ENCODE measurements around the gene ZNF765. TPM values are rescaled to one million over a fixed set of nuclear protein-coding genes. Genes with fewer than 3 reads are reported as not detected.
A peak's percentile ranks its signal among the peaks of the same experiment; 100 is the strongest.
"Not testable (repeated sequence)": the region's sequence is repeated elsewhere in the genome, so short reads cannot be mapped to it uniquely, and the experiment has no call there.

The ZNF765 gene
- total RNA-seq, result 10 to 100 TPM in 1 of 4 donors, 1 to 10 TPM in 3; 6.0 to 19.7 (median 7.7) TPM

DNA sequence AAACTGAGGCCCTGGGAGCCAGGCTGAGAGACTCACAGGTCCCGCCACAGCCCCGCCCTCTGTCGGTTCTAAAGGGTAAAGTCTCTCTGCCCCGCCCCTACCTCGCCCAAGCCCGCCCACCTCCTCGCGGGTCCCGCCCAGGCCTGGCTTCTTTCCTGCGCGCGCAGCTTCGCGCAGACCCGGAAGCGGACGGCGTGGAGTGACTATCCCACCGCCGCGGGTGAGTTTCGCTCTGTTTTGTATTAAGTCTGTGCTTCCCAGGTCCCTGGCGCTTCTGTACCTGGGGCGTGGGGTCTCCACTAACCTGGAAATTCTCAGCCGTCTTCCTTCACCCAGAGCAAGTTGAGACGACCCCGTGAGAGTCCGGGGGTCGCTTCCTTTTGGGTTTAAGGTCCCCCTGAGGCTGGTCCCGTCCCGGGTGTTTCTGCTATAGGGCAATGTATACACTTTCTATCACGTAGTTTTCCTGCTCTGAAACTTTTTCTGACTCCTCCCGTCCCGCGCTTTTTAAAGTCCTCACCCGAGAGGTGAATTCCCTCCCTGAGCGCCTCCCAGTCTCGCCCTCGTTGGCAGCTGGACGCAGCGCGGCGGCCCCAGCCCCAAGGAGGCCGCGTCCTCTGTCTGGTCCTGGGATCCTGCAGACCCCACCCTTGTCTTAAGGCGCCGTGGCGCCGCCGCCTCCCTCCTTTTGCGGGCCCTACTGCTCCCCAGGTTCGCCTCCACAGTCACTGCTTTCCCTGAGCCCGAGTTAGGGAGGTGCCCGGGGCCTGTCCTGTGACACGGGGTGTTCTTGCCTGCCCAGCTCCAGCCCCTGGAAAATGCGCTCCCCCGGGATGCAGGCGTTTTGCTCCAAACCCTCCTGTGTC, at the start of gene ZNF765:
TSS of gene ZNF765 (plus strand) at position 176 of the 866 bp plus-strand sequence. CDS start 2,867 bp downstream, outside the sequence.
- peak; percentile 97 to 98 for DNase-seq (ENCODE audit: low spot score in 2 of 2)
- Histone ChIP-seq H3K4me3 (peak within 1 kb of the TSS; percentile 86), H3K9me3 (no peaks in the 10 kb centered on the region), H3K27me3 (no peaks in the 10 kb centered on the region), H3K4me1 (peaks cover 29% of the 10 kb centered on the region), H3K36me3 (peaks cover 17% of the 10 kb centered on the region), H3K27ac (peak within 1 kb of the TSS; percentile 88)
- WGBS, result under 1% methylated on average over 37 of the region's 58 CpGs
- peak in 1 of 2 donors; percentile 58 for TF ChIP-seq POLR2A (IDR thresholded peaks at IDR 0.05)
- no peak for TF ChIP-seq EP300 (IDR thresholded peaks at IDR 0.05)
- TF ChIP-seq, protein P1, sequence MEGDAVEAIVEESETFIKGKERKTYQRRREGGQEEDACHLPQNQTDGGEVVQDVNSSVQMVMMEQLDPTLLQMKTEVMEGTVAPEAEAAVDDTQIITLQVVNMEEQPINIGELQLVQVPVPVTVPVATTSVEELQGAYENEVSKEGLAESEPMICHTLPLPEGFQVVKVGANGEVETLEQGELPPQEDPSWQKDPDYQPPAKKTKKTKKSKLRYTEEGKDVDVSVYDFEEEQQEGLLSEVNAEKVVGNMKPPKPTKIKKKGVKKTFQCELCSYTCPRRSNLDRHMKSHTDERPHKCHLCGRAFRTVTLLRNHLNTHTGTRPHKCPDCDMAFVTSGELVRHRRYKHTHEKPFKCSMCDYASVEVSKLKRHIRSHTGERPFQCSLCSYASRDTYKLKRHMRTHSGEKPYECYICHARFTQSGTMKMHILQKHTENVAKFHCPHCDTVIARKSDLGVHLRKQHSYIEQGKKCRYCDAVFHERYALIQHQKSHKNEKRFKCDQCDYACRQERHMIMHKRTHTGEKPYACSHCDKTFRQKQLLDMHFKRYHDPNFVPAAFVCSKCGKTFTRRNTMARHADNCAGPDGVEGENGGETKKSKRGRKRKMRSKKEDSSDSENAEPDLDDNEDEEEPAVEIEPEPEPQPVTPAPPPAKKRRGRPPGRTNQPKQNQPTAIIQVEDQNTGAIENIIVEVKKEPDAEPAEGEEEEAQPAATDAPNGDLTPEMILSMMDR (IDR thresholded peaks at IDR 0.05), result peak; percentile 22 to 62
- TF ChIP-seq POLR2AphosphoS5 (IDR thresholded peaks at IDR 0.05), result peak in 1 of 3 donors; percentile 54

DNA sequence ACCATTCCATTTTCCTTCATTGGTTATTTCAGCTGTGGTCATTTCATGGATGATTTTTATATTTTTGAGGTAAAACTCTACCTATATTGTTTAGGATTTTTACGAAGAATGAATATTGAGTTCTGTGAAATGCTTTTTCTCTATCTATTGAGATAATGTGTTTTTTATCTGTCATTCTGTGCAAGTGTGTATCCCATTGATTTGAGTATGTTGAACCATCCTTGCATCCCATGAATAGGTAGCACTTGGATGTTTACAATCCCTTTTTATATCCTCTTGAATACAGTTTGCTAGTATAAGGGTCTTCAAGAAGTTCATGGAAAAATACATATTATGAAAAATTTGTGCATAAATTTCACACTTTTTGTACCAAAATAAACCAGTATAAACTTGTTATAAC, 39.2 kb upstream of the ZNF765 start:
- peaks cover 62% of the 10 kb centered on the region for H3K9me3 ChIP-seq
- TF ChIP-seq POLR2A (IDR thresholded peaks at IDR 0.05) (no peak), EP300 (IDR thresholded peaks at IDR 0.05) (no peak)
- TF ChIP-seq, protein P1 (IDR thresholded peaks at IDR 0.05), result no peak

DNA sequence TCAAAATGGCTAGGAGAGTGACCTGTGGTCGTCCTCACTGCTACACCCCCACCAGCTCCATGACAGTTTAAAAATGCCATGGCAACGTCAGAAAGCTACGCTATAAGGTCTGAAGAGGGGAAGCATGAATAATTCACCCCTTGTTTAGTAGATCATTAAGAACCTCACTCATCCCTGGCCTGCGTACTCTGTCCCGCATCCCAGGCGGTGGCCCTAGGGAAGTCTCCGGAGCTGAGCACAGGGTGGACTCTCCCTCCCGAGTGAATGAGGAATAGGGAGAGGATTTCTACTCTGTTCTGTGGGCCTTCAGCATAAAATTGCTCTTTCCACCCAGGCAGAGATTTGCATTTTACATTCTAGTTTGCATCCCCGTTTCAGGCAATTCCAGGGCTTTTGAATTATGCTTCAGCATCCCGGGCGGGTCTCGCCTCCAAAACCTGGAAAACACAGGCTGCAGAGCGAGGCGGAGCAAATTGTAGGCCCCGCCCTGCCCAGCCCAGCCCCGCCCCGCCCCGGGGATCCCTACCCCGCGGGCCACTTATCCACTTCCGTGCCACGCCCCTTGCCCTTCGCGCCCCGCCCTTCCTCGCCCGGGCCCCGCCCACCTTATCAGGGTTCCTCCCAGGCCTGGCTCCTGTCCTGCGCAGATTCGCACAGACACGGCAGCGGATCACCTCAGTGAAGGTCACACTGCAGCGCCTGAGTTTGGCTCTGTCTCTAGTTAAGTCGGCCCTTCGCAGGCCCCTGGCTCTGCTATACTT, 36.9 kb upstream of the ZNF765 start:
- Histone ChIP-seq H3K27ac (no peak overlapping the region), H3K27me3 (no peaks in the 10 kb centered on the region), H3K4me3 (no peak overlapping the region), H3K36me3 (no peaks in the 10 kb centered on the region), H3K9me3 (peaks cover 41% of the 10 kb centered on the region), H3K4me1 (no peaks in the 10 kb centered on the region)
- DNase-seq (ENCODE audit: low spot score in 2 of 2), result no peak
- TF ChIP-seq, protein P1 (IDR thresholded peaks at IDR 0.05), result no peak
- no peak for TF ChIP-seq POLR2AphosphoS5 (IDR thresholded peaks at IDR 0.05)
- no peak for TF ChIP-seq EP300 (IDR thresholded peaks at IDR 0.05)
- no peak for TF ChIP-seq POLR2A (IDR thresholded peaks at IDR 0.05)
- 70% methylated on average over 34 of the region's 35 CpGs for whole genome bisulfite sequencing

More for the DNA sequence above, 39.2 kb upstream of the ZNF765 start:
- 97% methylated on average over 1 of the region's 1 CpG for WGBS
- Histone ChIP-seq H3K4me1 (no peaks in the 10 kb centered on the region), H3K27me3 (no peaks in the 10 kb centered on the region), H3K36me3 (peaks cover 19% of the 10 kb centered on the region), H3K27ac (no peak overlapping the region), H3K4me3 (no peak overlapping the region)
- DNase-seq (ENCODE audit: low spot score in 2 of 2), result no peak

DNA sequence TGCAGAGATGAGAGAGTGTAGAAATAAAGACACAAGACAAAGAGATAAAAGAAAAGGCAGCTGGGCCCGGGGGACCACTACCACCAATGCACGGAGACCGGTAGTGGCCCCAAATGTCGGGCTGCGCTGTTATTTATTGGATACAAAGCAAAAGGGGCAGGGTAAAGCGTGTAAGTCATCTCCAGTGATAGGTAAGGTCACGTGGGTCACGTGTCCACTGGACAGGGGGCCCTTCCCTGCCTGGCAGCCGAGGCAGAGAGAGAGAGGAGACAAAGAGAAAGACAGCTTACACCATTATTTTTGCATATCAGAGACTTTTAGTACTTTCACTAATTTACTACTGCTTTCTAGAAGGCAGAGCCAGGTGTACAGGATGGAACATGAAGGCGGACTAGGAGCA, 34.9 kb upstream of the ZNF765 start:
- H3K4me1 ChIP-seq; DNase-seq (ENCODE audit: low spot score in 2 of 2); H3K4me3 ChIP-seq; H3K36me3 ChIP-seq; H3K27me3 ChIP-seq; H3K27ac ChIP-seq: not testable (repeated sequence)
- H3K9me3 ChIP-seq, result peaks cover 21% of the 10 kb centered on the region
- 90% methylated on average over 10 of the region's 10 CpGs for WGBS

DNA sequence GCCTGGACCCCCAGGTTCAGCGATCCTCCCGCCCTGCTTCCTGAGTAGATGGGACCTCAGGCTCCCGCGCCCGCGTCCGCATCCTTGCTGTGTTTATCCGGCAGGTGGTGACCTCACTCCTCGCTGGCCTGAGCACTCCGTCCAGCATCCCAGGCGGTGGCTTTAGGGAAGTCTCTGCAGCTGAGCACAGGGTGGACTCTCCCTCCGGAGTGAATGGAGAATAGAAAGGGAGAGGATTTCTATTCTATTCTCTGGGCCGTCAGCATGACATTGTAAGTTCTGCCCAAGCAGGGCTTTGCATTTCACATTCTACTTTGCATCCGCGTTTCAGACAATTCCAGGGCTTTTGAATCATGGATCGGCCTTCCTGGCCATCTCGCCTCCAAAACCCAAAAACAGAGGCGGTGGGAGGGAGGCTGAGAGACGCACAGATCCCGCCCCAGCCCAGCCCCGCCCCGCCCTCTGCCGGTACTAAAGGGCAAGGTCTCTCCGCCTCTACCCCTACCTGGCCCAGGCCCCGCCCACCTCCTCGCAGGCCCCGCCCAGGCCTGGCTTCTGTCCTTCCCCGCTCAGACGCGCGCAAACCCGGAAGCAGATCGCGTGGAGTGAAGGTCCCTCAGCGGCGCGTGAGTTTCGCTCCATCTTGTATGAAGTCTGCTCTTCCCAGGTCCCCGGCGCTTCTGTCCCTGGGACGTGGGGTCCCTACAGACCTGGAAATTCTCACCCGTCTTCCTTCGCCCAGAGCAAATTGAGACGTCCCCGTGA, 29.6 kb upstream of the ZNF765 start, which contains the start of gene ZNF525:
TSS of gene ZNF525 (plus strand) at position 572 of the 765 bp plus-strand sequence. CDS start 6,577 bp downstream, outside the sequence.
- no peaks in the 10 kb centered on the region for H3K9me3 ChIP-seq
- peak in 1 of 2 donors; percentile 38 for TF ChIP-seq POLR2A (IDR thresholded peaks at IDR 0.05)
- no peak for TF ChIP-seq POLR2AphosphoS5 (IDR thresholded peaks at IDR 0.05)
- TF ChIP-seq, protein P1 (IDR thresholded peaks at IDR 0.05), result peak in 1 of 2 donors; percentile 26
- no peaks in the 10 kb centered on the region for H3K36me3 ChIP-seq
- H3K27me3 ChIP-seq, result no peaks in the 10 kb centered on the region
- H3K4me3 ChIP-seq, result peak within 1 kb of the TSS; percentile 66
- H3K27ac ChIP-seq, result peak within 1 kb of the TSS; percentile 76
- 7% methylated on average over 19 of the region's 45 CpGs for WGBS
- H3K4me1 ChIP-seq, result peaks cover 10% of the 10 kb centered on the region
- peak; percentile 93 to 94 for DNase-seq (ENCODE audit: low spot score in 2 of 2)
